HCT116 (cell line): ENCODE data around the gene ALDH2. TPM values are rescaled to one million over a fixed set of nuclear protein-coding genes. Genes with fewer than 3 reads are reported as not detected.

Experiments
- ATAC-seq: fragments of 200-7000 bp; cut with Tn5 transposase; 2 replicates; pipeline ENCODE4 v1.9.1; 2020; ENCODE audit warnings: mild to moderate bottlenecking, moderate library complexity
- BruUV-seq: library from RNA; stranded (reverse); fragments of 400-500 nt; replicated peaks from 2 replicates; lab custom pipeline; 2021; lab: Mats Ljungman, UMichigan
- CTCF ChIA-PET: fragments of 300-600 bp; sonication (Branson Sonifier 250); formaldehyde crosslinking; loops from one replicate; lab custom pipeline; 2021; ENCODE audit warnings: antibody characterized with exemption; lab: Charles Lee
- POLR2A ChIA-PET: fragments of 300-600, 350-600 bp; sonication (Branson Sonifier 250); formaldehyde crosslinking; loops from one replicate; lab custom pipeline; 2021; ENCODE audit warnings: antibody characterized with exemption; lab: Charles Lee
- RAD21 ChIA-PET, 2 experiments: fragments of 300-600 bp; sonication (Branson Sonifier 250); formaldehyde crosslinking; loops; one replicate each; lab custom pipeline; 2023; ENCODE audit warnings: low total read pairs in 2 of 2; ENCODE audit not compliant: uncharacterized antibody in 2 of 2, unreplicated experiment in 2 of 2, low non-redundant PET in 1 of 2; lab: Charles Lee
- DNase-seq: peaks from one replicate; pipeline ENCODE4 v3.0.0-alpha.2; 2010; ENCODE audit warnings: low read depth, low spot score
- H2AFZ ChIP-seq: fragments of 200-600 bp; shearing (Covaris generic), sonication (generic); 2 replicates; pipeline ENCODE4 v1.6.1; 2017; ENCODE audit warnings: low read depth, mixed run types, mixed read lengths, antibody characterized with exemption, low read length; ENCODE audit not compliant: poor library complexity, severe bottlenecking
- H3K27ac ChIP-seq: 2 replicates; pipeline ENCODE4 v1.5.1; 2012; ENCODE audit warnings: low read depth, low read length
- H3K27me3 ChIP-seq: fragments of 200-600 bp; sonication (generic); 2 replicates; pipeline ENCODE4 v1.6.1; 2016; ENCODE audit warnings: mixed run types, low read length, mixed read lengths; ENCODE audit not compliant: insufficient read depth
- H3K36me3 ChIP-seq, 2 experiments: fragments of 200-500 bp in 1 of 2; fragments of 200-600 bp in 1 of 2; sonication (Bioruptor generic) in 1 of 2; sonication (generic) in 1 of 2; 2 replicates each; pipeline versions ENCODE4 v1.5.1 to v1.6.1; 2014 to 2016; ENCODE audit warnings: low read length in 2 of 2, inconsistent platforms in 1 of 2, mixed read lengths in 1 of 2, mixed run types in 1 of 2; ENCODE audit not compliant: insufficient read depth in 2 of 2, control insufficient read depth in 1 of 2
- H3K4me1 ChIP-seq, 2 experiments: fragments of 200-600 bp in 1 of 2; sonication (generic) in 1 of 2; 2 replicates each; pipeline versions ENCODE4 v1.5.1 to v1.6.1; 2012 to 2017; ENCODE audit warnings: low read length in 2 of 2, inconsistent platforms in 1 of 2, mild to moderate bottlenecking in 1 of 2, mixed read lengths in 1 of 2, mixed run types in 1 of 2, moderate library complexity in 1 of 2; ENCODE audit not compliant: insufficient read depth in 2 of 2, control insufficient read depth in 1 of 2
- H3K4me2 ChIP-seq: fragments of 200-600 bp; sonication (generic); 2 replicates; pipeline ENCODE4 v1.6.1; 2017; ENCODE audit warnings: mixed run types, low read length, mixed read lengths
- H3K4me3 ChIP-seq, 2 experiments: fragments of 200-600 bp in 1 of 2; sonication (generic) in 1 of 2; replicated peaks in 1 of 2; 2 replicates each; pipeline ENCODE4 v1.5.1; 2011 to 2016; ENCODE audit warnings: low read length in 2 of 2, control low read depth in 1 of 2, low read depth in 1 of 2, mild to moderate bottlenecking in 1 of 2, mixed read lengths in 1 of 2, mixed run types in 1 of 2
- H3K79me2 ChIP-seq: fragments of 200-600 bp; sonication (generic); 2 replicates; pipeline ENCODE4 v1.6.1; 2017; ENCODE audit warnings: mild to moderate bottlenecking, mixed run types, low read length, moderate library complexity, mixed read lengths; ENCODE audit not compliant: insufficient read depth
- H3K9ac ChIP-seq: fragments of 200-600 bp; sonication (generic); 2 replicates; pipeline ENCODE4 v1.6.1; 2016; ENCODE audit warnings: low read length, mixed read lengths
- H3K9me2 ChIP-seq: fragments of 200-600 bp; sonication (generic), shearing (Covaris generic); 2 replicates; pipeline ENCODE4 v1.6.1; 2017; ENCODE audit warnings: mixed run types, mild to moderate bottlenecking, moderate library complexity; ENCODE audit not compliant: insufficient read depth
- H3K9me3 ChIP-seq, 2 experiments: fragments of 200-500 bp in 1 of 2; fragments of 200-600 bp in 1 of 2; sonication (Bioruptor generic) in 1 of 2; sonication (generic) in 1 of 2; 2 replicates each; pipeline ENCODE4 v1.6.1; 2014 to 2017; ENCODE audit warnings: low read length in 2 of 2, mixed read lengths in 2 of 2, inconsistent platforms in 1 of 2, low read depth in 1 of 2, mild to moderate bottlenecking in 1 of 2, mixed run types in 1 of 2, moderate library complexity in 1 of 2; ENCODE audit not compliant: control insufficient read depth in 1 of 2, insufficient read depth in 1 of 2
- H4K20me1 ChIP-seq: fragments of 200-600 bp; sonication (generic), shearing (Covaris generic); 2 replicates; pipeline ENCODE4 v1.6.1; 2017; ENCODE audit warnings: mixed run types, mild to moderate bottlenecking, moderate library complexity; ENCODE audit not compliant: insufficient read depth
- CBX3 ChIP-seq: IDR thresholded peaks from 2 replicates; pipeline ENCODE4 v1.6.1; 2012; ENCODE audit warnings: low read depth
- CEBPB ChIP-seq: IDR thresholded peaks from 2 replicates; pipeline ENCODE4 v1.6.1; 2012; ENCODE audit warnings: low read depth
- EGR1 ChIP-seq: IDR thresholded peaks from 2 replicates; pipeline ENCODE4 v1.6.1; 2012; ENCODE audit warnings: low read depth
- EZH2 ChIP-seq: fragments of 200-600 bp; sonication (generic); IDR thresholded peaks from 2 replicates; pipeline ENCODE4 v1.6.1; 2017; ENCODE audit warnings: antibody characterized with exemption, mixed run types
- EZH2phosphoT487 ChIP-seq: fragments of 200-600 bp; IDR thresholded peaks from 2 replicates; pipeline ENCODE4 v1.6.1; 2018; ENCODE audit warnings: antibody characterized with exemption, borderline replicate concordance
- FOSL1 ChIP-seq: IDR thresholded peaks from 2 replicates; pipeline ENCODE4 v1.6.1; 2012; ENCODE audit warnings: low read depth
- JUND ChIP-seq: IDR thresholded peaks from 2 replicates; pipeline ENCODE4 v1.6.1; 2012
- POLR2A ChIP-seq: IDR thresholded peaks from 2 replicates; pipeline ENCODE4 v1.7.0; 2011; ENCODE audit warnings: borderline replicate concordance; ENCODE audit not compliant: insufficient read depth, insufficient read length; ENCODE audit errors: extremely low read depth
- POLR2AphosphoS5 ChIP-seq: IDR thresholded peaks from 2 replicates; pipeline ENCODE4 v1.6.1; 2011; ENCODE audit warnings: mild to moderate bottlenecking, low read depth, low read length, moderate library complexity
- REST ChIP-seq: IDR thresholded peaks from 2 replicates; pipeline ENCODE4 v1.6.1; 2012; ENCODE audit warnings: low read depth
- SIN3A ChIP-seq: IDR thresholded peaks from 2 replicates; pipeline ENCODE4 v1.6.1; 2012; ENCODE audit warnings: low read depth
- SP1 ChIP-seq: IDR thresholded peaks from 2 replicates; pipeline ENCODE4 v1.6.1; 2012; ENCODE audit warnings: low read depth
- SRF ChIP-seq: IDR thresholded peaks from 2 replicates; pipeline ENCODE4 v1.6.1; 2012; ENCODE audit warnings: low read depth
- YY1 ChIP-seq: IDR thresholded peaks from 2 replicates; pipeline ENCODE4 v1.6.1; 2011; ENCODE audit warnings: low read length, low read depth, moderate library complexity, mild to moderate bottlenecking; ENCODE audit not compliant: insufficient replicate concordance; ENCODE audit errors: extremely low read depth
- ZBTB33 ChIP-seq: IDR thresholded peaks from 2 replicates; pipeline ENCODE4 v1.6.1; 2011; ENCODE audit warnings: mild to moderate bottlenecking, low read length, moderate library complexity; ENCODE audit not compliant: insufficient replicate concordance; ENCODE audit errors: extremely low read depth
- ZFX ChIP-seq: fragments of 450-650 bp; IDR thresholded peaks from 2 replicates; pipeline ENCODE4 v1.6.1; 2017
- ZNF274 ChIP-seq: fragments of 200-500 bp; sonication (Bioruptor generic); IDR thresholded peaks from 2 replicates; pipeline ENCODE4 v1.6.1; 2014; ENCODE audit warnings: mild to moderate bottlenecking, low read depth, low read length, inconsistent platforms
- intact Hi-C: fragments of 100-400 bp; cut with micrococcal nuclease; formaldehyde crosslinking; loops from 2 replicates; pipeline ENCODE4 v1.10.0; 2022
- total RNA-seq: library from RNA; stranded (reverse); gene quantifications from one replicate; pipeline ENCODE4 v1.2.1, GENCODE V29; 2021; ENCODE audit not compliant: unreplicated experiment
- TF ChIP-seq, protein P1 (sequence below): IDR thresholded peaks from 2 replicates; pipeline ENCODE4 v1.6.1; 2012
- TF ChIP-seq, protein P2 (sequence below), 3 experiments: fragments of 200-600 bp in 1 of 3; sonication (generic) in 1 of 3; IDR thresholded peaks in 2 of 3; conservative IDR thresholded peaks in 1 of 3; 2 replicates each; pipeline ENCODE4 v1.5.1; 2012 to 2017; ENCODE audit warnings: low read depth in 2 of 3, low read length in 2 of 3, antibody characterized with exemption in 1 of 3, borderline replicate concordance in 1 of 3, control low read depth in 1 of 3, mild to moderate bottlenecking in 1 of 3, mixed read lengths in 1 of 3, mixed run types in 1 of 3, moderate library complexity in 1 of 3; ENCODE audit not compliant: insufficient read depth in 1 of 3

The ALDH2 gene
- total RNA-seq, 1 experiment from 2014 or later = 32.9 TPM

GRCh38 chr12:111807232-111807631, 40.5 kb downstream of the ALDH2 start:
- Histone ChIP-seq H4K20me1 (no peaks in the 10 kb centered on the region), H3K9me3 (no peaks in the 10 kb centered on the region), H3K4me3 (no peak overlapping the region), H3K27me3 (no peaks in the 10 kb centered on the region), H3K36me3 (no peaks in the 10 kb centered on the region), H3K9ac (no peak overlapping the region), H3K4me1 (no peaks in the 10 kb centered on the region), H3K9me2 (no peaks in the 10 kb centered on the region), H2AFZ (no peak overlapping the region), H3K4me2 (no peak overlapping the region), H3K27ac (no peak overlapping the region), H3K79me2 (no peaks in the 10 kb centered on the region)
- no TSS peak for BruUV-seq
- RAD21 ChIA-PET = no interaction called here
- TF ChIP-seq SIN3A (no peak), CEBPB (no peak), ZBTB33 (no peak), SRF (no peak), ZFX (no peak), FOSL1 (no peak), YY1 (no peak), EZH2phosphoT487 (no peak), POLR2A (no peak), JUND (no peak), REST (no peak), ZNF274 (no peak), EGR1 (no peak), EZH2 (no peak), SP1 (no peak), CBX3 (no peak), POLR2AphosphoS5 (no peak)
- TF ChIP-seq, protein P1, sequence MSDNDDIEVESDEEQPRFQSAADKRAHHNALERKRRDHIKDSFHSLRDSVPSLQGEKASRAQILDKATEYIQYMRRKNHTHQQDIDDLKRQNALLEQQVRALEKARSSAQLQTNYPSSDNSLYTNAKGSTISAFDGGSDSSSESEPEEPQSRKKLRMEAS = no peak
- TF ChIP-seq, protein P2, sequence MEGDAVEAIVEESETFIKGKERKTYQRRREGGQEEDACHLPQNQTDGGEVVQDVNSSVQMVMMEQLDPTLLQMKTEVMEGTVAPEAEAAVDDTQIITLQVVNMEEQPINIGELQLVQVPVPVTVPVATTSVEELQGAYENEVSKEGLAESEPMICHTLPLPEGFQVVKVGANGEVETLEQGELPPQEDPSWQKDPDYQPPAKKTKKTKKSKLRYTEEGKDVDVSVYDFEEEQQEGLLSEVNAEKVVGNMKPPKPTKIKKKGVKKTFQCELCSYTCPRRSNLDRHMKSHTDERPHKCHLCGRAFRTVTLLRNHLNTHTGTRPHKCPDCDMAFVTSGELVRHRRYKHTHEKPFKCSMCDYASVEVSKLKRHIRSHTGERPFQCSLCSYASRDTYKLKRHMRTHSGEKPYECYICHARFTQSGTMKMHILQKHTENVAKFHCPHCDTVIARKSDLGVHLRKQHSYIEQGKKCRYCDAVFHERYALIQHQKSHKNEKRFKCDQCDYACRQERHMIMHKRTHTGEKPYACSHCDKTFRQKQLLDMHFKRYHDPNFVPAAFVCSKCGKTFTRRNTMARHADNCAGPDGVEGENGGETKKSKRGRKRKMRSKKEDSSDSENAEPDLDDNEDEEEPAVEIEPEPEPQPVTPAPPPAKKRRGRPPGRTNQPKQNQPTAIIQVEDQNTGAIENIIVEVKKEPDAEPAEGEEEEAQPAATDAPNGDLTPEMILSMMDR (IDR thresholded peaks at IDR 0.05 in 2 of 3, conservative IDR thresholded peaks at IDR 0.05 in 1 of 3; ENCODE audit: borderline replicate concordance in 1 of 3, insufficient read depth in 1 of 3, low read depth in 2 of 3, low read length in 2 of 3) = no peak
- intact Hi-C loops = no loop called here
- CTCF ChIA-PET = no interaction called here
- DNase-seq (no peak), ATAC-seq (no peak)
- POLR2A ChIA-PET = no interaction called here
